SK-N-DZ (cell line): ENCODE measurements around the gene ESAM. TPM values are rescaled to one million over a fixed set of nuclear protein-coding genes. Genes with fewer than 3 reads are reported as not detected.

Experiments used
- DNase-seq: peaks from one replicate; pipeline ENCODE4 v3.0.0-alpha.2; 2015; ENCODE audit warnings: low spot score
- polyA plus RNA-seq, 2 experiments: library from polyadenylated mRNA; depleted of rRNA; stranded (reverse); fragments of >200 nt; gene quantifications; 2 replicates each; pipeline ENCODE4 v1.2.3, GENCODE V29; 2014

ESAM gene, protein sequence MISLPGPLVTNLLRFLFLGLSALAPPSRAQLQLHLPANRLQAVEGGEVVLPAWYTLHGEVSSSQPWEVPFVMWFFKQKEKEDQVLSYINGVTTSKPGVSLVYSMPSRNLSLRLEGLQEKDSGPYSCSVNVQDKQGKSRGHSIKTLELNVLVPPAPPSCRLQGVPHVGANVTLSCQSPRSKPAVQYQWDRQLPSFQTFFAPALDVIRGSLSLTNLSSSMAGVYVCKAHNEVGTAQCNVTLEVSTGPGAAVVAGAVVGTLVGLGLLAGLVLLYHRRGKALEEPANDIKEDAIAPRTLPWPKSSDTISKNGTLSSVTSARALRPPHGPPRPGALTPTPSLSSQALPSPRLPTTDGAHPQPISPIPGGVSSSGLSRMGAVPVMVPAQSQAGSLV
- polyA plus RNA-seq (2014; cell fraction: cytosol; rRNA removed), result 0.27 TPM in 1 of 2 replicates, not detected in the other
- polyA plus RNA-seq (2014; cell fraction: nucleus; rRNA removed), result 0.22 and 0.64 TPM in 2 replicates

DNA sequence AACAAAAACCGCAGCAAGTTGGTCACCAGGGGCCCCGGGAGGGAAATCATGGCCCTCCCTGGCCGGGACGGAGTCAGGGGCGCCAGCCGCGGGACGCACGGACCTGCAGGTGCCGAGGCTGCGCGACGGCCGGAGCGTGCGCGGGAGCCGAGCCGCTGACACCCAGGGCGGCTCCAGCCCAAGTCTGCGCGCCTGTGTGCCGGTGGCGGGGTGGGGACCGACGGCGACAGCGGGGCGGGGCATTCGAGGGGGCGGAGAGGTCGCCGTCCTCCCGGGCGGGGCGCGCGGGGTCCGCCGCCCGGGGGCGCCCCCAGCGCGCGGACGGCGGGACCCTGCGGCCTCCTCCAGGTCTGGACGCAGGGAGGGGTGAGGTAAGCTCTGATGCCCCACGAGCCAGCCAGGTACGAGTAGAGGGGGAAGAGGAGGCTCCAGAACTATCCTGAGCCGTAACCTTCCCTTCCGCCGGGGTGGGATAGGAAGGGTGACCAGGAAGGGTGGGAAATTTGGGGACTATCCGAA is at the start of gene ESAM:
TSS of gene ESAM (minus strand) at position 186 of the 519 bp plus-strand sequence. CDS start at position 50, 136 bp downstream.
- DNase-seq, result no peak

DNA sequence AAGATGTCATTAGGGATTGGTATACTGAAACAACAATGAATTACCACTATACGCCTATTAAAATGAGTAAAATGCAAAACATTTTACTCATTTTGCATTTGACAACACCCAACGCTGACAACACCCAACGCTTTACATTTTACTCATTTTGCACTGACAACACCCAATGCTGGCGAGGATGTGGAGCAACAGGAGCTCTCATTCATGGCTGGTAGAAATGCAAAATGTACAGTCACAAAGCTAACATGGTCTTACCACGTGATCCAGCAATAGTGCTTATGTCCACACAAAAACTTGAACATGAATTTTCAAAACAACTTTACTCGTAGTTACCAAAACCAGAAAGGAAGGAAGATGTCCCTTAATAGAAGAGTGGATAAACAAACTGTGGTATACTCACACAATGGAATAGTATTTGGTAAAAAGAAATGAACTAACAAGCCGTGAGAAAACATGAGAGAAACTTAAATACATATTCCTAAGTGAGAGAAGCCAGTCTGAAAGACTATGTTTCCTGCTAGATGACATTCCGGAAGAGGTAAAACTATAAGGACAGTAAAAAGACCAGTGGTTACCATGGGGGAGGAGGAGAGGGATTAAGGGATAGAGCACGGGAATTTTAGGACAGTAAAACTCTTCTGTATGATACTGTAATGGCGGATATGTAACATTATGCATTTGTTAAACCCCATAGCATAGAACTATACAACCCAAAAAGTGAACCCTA is 49.5 kb upstream of the ESAM start:
- DNase-seq, result no peak

DNA sequence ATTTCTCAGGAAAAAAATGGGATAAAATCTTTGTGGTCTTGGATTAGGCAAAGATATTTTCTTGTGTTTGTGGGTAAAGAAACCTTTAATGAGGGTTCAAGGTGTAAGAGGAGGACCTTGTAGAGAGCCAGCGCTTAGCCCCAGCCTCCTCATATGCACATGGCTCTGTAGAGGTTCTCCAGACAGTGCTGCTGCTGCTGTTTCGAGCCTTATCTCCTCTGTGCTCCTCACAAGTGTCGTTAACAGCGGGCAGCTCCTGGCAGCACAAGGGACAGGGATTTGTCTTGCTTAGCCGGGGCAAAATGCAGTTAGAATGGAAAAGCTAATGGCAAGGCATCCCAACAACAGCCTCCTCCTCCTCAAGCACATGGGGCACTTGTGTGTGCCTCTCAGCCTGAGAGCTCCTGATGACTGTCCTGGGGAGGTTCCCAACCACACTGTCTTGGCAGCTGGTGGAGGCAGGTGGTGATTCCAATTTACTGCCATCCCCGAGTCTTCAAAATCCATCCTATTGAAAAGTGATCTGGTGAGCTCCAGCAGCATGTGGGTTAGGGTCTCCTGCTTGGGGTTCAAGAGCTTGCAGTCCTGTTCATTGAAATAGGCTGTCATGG is 45.7 kb upstream of the ESAM start:
- DNase-seq, result no peak

DNA sequence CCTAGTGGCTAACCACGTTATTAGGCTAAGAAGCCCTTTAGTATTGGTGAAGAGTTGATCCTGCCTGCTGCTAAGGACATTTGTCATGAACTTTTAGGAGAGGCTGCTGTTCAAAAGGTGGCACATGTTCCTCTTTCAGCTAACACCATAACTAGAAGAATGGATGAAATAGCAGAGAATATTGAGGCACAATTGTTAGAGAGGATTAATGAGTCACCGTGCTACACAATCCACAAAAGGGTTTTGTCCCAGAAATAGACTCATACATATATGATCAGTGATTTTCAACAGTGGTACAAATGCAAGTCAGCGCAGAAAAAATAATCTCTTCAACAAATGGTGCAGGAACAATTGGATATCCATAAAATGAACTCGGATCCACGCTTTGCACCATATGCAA is 45.1 kb upstream of the ESAM start:
- DNase-seq, result no peak

DNA sequence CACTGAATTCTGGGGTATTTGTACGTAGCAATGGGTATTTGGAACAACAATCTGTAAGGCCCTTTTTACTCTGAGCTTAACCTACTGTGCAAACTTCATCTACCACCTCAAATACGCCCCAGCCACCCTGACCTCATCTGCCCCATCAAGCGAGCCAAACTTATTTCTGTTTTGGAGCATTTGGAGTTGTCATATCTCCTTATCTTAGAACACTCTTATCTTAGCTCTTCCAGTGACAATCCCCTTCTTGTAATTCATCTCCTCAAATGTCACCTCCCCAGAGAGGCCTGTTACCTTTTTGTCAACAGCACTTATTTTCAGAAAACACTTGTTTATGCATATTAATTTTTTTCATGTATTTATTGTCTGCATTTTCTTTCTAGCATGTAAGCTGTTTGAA is 42.8 kb upstream of the ESAM start:
- no peak for DNase-seq

DNA sequence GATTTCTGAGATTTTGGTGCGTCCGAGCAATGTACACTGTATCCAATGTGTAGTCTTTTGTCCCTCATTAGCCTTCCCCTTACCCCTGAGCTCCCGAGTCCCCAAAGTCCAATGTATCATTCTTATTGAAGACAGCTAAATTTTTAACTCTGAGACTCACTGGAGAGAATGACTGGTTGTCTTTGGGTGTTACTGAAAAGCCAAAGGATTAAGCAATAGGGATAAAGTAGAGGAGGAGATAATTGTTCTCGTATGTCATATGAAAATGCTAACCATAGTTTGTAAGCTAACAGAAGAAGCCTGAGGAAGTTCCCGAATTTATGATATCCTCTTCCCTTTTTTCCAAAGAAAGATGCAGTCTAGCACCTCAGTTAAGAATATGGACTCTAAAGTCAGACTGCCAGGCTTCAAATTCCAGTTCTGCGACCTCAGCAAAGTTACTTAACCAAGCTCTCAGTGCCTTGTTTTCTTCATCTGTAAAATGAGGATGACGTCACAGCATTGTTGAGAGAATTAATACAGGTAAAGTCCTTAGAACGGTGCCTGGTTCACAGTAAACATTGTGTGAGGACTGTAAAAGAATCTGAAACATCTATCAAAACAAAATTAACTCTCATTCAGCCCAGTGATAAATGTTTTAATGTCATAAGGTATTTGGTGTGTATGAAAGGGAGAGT is 39.7 kb upstream of the ESAM start:
- DNase-seq, result no peak

DNA sequence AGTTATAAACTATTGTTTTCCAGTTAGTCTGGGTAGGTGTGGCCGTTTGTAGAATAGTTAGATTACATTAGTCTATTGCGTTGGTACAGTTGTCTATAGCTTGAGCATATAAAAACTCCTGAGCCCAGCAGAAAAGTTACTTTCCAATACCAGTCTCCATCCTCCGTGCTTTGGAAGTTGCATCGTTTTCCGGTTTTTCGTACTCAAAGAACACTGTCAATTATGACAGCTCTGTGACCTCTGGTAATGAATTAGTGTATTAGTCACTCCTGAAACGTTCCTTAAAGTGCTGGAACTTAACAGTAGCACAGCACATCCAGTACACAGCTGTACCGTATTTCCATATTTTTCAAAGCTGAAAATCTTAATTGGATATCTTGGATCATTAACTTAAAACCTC is 38.9 kb upstream of the ESAM start:
- DNase-seq, result no peak

DNA sequence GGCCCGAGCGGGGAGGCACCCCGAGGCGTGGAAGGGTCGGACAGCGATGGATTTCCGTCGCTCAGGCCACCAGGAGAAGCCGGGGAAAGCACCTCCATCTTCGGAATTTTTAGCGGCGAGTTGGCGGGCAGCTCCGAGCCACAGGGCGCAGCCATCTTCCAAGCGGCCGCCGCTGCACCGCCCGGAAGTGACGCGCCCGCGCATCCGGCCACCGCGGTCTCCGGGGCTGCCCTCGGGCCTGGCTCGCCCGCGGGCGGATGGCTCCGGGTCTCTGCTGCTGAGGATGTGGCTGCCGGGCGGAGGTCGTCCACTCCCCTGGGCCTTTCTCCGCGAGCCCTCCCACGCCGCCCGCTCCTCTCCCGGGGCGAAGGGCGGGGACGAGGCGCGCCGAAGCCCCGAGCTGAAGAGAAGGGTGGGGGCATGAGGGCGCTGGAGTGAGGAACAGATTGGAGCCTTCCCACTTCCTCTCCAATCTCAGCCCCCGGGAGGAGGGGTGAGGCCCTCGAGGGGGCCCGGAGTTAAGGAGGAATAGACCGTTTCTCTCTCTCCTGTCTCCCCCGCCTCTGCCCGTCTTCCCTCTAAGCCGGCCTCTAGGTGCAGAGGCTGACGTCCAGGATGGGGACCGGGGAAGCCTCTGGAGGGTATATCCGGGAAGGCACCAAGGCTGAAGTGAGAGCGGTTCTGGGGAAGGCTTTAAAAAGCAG is 38.3 kb upstream of the ESAM start, which contains the start of gene MSANTD2:
TSS of gene MSANTD2 (minus strand) at position 181 of the 704 bp plus-strand sequence. CDS start at position 155, 26 bp downstream.
- DNase-seq, result peak; percentile 74

DNA sequence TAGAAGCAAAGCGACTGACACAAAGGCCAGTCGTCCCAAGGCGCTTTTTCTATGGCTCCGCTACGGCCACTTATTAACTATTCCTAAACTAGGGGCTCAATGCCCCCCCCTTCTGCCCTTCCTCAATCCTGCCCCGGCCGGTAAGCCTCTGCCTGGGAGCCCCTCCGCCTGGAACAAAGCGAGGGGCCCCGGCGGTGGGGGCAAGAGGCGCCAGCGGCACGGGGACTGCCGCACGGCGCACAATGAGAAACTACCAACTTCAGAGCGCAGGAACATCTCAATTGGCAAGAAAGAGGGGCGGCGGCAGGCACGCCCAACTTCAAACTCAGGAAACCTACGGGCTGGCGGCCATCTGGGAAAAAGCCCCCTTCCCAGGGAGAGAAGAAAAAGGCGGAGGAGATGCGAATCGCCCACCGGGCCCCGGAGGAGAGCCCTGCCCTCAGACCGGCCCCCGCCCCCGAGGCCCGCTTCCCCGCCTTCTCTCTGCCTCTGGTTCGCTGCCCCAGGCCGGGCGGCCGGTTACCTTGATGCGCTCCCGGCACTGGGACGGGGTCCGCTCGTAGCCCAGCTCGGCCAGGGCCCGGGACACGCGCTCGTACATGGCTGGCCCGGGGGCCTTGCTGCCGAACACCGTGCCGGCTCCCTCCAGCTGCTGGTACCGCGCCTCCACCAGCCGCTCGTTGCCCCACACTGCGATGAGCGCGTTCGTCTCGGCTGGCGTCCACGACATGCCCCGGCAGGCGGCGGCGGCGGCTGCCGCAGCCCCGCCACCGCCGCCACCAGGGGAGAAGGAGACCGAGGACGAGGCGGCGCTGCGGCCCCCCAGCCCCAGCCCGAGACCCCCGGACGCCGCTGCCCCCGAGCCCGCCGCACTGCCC is 37.5 kb upstream of the ESAM start:
- peak; percentile 1 for DNase-seq

DNA sequence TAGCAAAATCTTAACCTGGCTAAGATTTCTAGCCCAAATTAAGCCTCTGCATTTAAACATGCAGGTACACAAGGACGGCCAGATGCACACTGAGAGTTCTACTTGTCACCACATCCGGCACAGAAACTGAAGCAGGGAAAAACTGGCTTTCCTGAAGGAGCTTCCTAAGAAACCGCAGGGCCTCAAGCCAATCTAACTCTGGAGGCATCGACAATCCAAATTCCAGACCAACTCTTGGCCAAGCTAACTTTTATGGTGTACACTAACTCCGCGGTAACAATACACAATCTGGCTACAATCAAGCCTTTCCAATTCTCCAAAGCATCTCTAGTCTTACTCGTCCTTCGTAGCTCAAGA is 36.9 kb upstream of the ESAM start:
- DNase-seq, result peak; percentile 1

DNA sequence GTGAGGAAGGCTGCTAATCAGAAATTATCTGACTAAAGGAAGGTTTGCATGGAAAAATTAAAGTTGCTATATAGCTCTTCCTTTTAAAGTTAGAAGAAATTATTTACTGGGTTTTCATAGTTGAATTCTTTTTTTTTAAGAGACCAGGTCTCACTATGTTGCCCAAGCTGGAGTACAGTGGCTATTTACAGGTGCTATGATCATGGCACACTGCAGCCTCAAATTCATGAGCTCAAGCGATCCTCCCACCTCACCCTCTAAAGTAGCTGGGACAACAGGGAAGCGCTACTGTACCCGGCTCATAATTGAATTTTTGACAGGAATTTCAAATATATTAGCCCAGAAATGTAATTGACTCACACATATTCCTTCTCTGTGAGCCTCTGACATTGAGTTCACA is 34.2 kb upstream of the ESAM start:
- no peak for DNase-seq

DNA sequence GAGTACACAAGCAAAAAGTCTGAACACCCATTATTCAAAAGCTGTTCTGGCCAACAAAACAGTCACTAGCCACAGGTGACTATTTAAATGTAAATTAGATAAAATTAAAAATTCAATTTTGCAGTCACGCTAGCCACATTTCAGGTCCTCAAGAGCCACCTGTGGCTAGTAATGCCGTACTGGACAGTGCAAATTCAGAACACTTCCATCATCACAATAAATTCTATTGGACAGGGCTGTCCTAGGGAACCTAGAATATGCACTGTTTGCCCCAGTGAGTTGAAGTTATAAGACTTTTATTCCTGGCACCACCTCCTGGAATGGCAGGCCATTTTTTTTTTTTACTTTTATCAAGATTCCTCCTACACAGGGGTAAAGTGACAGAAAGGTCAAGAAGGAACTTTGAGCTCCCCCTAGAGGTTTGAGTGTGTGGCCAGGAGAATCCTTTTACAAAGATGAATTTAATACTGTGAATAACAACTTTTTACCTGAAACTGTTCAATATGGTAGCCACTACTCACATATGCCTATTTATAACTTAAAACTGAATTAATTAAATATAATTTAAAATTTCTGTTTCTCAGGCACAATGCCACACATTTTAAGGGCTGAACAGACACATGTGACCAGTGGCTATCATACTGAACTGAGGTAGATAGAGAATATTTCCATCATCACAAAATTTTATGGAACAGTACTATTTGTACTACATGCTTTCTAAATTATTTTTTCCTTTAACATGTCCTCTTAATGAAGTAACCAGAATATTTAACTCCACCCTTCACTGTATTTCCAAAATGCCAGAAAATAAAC is 31.6 kb upstream of the ESAM start:
- peak; percentile 9 for DNase-seq

DNA sequence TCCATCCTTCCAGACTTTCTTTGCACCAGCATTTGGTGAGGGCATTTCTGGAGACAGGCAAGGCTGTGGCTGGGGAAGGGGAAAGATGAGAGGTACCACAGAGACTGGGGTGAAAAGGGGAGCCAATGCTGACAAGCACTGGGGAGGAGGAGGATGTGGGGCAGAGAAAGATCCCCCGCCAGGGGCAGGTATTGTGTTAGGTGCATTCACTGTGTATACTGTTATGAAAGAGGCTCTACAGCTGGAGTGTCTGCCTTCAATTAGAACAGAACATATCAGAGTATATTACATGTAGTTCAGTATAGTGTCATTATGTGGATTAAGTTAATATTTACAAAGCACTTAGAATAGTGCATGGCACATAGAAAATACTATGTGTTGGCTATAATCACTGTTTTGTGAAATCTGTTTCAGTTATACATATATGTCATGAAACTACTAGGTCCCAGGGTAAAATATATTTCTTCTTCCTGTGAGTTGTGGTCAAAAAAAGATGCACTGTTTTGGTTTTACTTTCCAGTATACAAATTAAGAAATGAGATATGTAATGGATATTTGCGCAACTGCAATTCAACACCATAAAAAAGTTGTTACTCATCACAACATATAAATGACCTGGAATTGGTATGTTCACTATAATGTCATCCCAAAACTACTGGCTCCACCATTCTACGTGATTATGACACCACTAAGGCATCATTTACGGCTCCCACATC is 29.7 kb upstream of the ESAM start:
- DNase-seq, result no peak

DNA sequence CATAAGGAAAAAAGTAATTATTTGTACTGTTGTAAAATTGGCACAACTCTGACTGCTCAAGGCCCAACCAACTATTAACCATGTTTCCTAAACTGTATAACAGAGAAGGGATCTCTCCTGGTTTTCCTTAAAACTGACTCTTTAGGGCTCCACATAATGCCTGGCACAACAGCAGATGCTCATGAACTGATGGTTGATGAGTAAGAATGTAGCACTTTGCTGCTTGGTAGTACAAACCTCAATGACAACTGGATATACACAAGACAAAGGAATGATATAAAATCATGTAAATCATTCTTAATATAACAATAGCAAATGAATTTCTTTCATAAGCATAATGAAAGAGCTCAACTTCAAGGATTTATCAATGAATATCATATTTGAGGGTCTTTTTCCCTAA is 26.4 kb upstream of the ESAM start:
- no peak for DNase-seq

DNA sequence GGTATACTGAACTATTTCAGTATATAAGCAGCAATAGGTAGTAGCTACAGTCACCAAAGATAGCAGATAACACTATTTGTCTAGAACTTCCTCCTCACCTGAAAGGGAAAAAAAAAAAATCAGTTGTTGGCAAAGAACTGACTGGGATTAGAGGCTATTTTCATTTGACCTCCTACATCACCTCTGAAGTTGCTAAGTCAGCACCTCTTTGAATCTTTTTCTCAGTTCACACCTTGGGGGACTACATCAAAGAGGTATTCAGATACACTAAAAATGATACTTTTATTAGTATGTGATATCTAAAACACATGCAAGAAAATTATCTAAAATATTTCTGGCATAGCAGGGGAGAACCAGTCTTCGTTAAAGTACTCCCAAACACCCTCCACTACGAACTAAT is 22.0 kb upstream of the ESAM start:
- DNase-seq, result no peak

DNA sequence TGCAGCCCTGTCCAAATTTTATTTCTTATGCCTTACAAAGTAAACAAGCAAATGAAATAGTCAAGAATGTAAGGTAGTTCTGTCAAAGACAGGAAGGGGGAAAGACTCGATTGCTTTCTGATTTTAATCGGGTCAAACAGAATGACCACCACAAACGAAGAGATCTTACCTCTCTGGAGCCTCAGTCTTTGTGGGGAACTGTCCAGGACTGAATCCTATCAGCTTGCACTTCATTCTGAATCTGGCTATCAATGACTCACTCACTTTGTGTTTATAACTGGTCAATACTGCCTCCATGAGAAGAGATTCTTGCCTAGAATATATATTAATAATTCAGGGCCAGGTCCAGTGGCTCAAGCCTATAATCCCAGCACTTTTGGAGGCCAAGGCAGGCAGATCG is 20.9 kb upstream of the ESAM start:
- no peak for DNase-seq

DNA sequence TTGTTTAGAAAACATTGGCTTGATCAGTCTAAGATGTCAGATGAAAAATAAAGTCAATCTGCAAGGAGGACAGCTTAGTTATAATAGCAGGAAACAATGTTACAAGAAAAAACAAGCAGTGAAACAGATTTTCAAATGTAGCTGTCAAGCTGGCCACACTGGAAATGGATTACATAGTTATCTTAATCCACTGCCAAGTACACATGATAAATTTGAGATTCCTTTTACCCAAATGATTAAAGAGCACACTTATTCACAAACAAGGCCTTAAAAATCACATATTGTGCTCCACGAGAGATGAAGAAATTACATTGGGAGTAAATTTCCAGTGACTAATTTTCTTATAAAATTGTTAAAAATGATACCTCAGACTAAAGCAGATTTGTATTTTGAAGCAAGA is 17.5 kb upstream of the ESAM start:
- DNase-seq, result no peak

DNA sequence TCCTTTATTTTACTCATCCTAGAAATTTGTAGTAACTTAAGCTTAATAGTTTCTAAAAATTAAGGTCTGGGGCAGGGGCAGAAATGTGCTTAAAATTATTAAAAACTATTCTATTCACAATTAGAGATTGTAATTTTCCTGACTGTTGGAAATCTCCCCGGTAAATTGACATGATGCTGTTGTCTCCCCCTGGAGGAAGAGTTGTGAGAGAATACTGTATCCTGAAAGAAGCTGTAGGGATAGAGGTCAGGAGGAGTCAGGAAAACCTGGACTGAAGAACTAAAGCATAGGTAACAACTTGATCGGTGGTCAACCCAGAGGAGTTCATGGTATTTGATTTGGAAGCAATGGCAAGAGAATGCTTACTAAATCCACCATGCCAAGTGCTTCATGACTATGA is 16.2 kb upstream of the ESAM start:
- no peak for DNase-seq
